GM12878 (cell line): ENCODE measurements around the gene RAC3. TPM values are rescaled to one million over a fixed set of nuclear protein-coding genes. Genes with fewer than 3 reads are reported as not detected.
A peak's percentile ranks its signal among the peaks of the same experiment; 100 is the strongest.

Experiments used
- ASH2L ChIP-seq: fragments of 300-600, 200-600 bp; sonication (generic); IDR thresholded peaks from 2 replicates; pipeline ENCODE4 v1.6.1; 2017; ENCODE audit warnings: low read depth, mild to moderate bottlenecking, borderline replicate concordance
- ATF2 ChIP-seq: IDR thresholded peaks from 2 replicates; pipeline ENCODE4 v1.6.1; 2012; ENCODE audit warnings: low read length, inconsistent platforms
- BHLHE40 ChIP-seq, 2 experiments: fragments of 450-650 bp in 1 of 2; IDR thresholded peaks; 2 replicates each; pipeline ENCODE4 v1.6.1; 2011 to 2017; ENCODE audit warnings: low read depth in 2 of 2, borderline replicate concordance in 1 of 2, improper control_type of control experiment in 1 of 2, low read length in 1 of 2, mild to moderate bottlenecking in 1 of 2
- CEBPB ChIP-seq, 2 experiments: fragments of 150-350 bp in 1 of 2; IDR thresholded peaks; 2 replicates each; pipeline ENCODE4 v1.6.1; 2012 to 2014; ENCODE audit warnings: low read depth in 2 of 2, low read length in 2 of 2, borderline replicate concordance in 1 of 2, inconsistent platforms in 1 of 2
- CREM ChIP-seq: IDR thresholded peaks from 2 replicates; pipeline ENCODE4 v1.6.1; 2014; ENCODE audit warnings: antibody characterized with exemption, low read depth
- ESRRA ChIP-seq: IDR thresholded peaks from 2 replicates; pipeline ENCODE4 v1.6.1; 2012; ENCODE audit warnings: mild to moderate bottlenecking, low read length, improper control_type of control experiment
- HDAC6 ChIP-seq: fragments of 200-600 bp; sonication (generic); IDR thresholded peaks from one replicate; pipeline ENCODE4 v1.8.0; 2017; ENCODE audit warnings: antibody characterized with exemption; ENCODE audit not compliant: unreplicated experiment
- IRF4 ChIP-seq: IDR thresholded peaks from 2 replicates; pipeline ENCODE4 v1.6.1; 2011; ENCODE audit warnings: low read depth, low read length
- KLF5 ChIP-seq: fragments of 450-650 bp; IDR thresholded peaks from 2 replicates; pipeline ENCODE4 v1.6.1; 2014; ENCODE audit warnings: mild to moderate bottlenecking; ENCODE audit not compliant: partially characterized antibody
- MTA2 ChIP-seq: fragments of 450-650 bp; IDR thresholded peaks from 2 replicates; pipeline ENCODE4 v1.6.1; 2016; ENCODE audit warnings: low read depth, mild to moderate bottlenecking, moderate library complexity
- ZSCAN29 ChIP-seq: fragments of 450-650 bp; IDR thresholded peaks from 2 replicates; pipeline ENCODE4 v1.6.1; 2017; ENCODE audit warnings: mild to moderate bottlenecking, moderate library complexity
- polyA plus RNA-seq, 11 experiments: library from polyadenylated mRNA; depleted of rRNA in 4 of 11; unstranded in 6 of 11; stranded (reverse) in 5 of 11; fragments of >200 nt; fragmentation: Nextera tagmentation in 4 of 11; fragmentation: Illumina TruSeq in 1 of 11; extraction: Ambion mirVana in 4 of 11; extraction: Trizol in 1 of 11; gene quantifications; 1 replicate in 1 of 11; 2 replicates in 10 of 11; pipeline versions ENCODE4 v1.2.1 to v1.2.3, GENCODE V29; 2011 to 2016; ENCODE audit warnings: inconsistent platforms in 2 of 11, missing spikeins in 2 of 11, low read depth in 1 of 11
- total RNA-seq, 4 experiments: library from RNA; depleted of rRNA in 3 of 4; stranded (reverse); fragments of >200 nt in 3 of 4; fragmentation: Illumina TruSeq in 1 of 4; extraction: Trizol in 1 of 4; gene quantifications; 2 replicates each; pipeline versions ENCODE4 v1.2.1 to v1.2.3, GENCODE V29; 2013 to 2021

Gene RAC3
- total and polyA plus RNA-seq, 10 of the 15 experiments (the other 5 are each of a cell fraction or from before 2014, with no cell fraction given), result 0.11 to 32.9 (median 6.7) TPM

DNA sequence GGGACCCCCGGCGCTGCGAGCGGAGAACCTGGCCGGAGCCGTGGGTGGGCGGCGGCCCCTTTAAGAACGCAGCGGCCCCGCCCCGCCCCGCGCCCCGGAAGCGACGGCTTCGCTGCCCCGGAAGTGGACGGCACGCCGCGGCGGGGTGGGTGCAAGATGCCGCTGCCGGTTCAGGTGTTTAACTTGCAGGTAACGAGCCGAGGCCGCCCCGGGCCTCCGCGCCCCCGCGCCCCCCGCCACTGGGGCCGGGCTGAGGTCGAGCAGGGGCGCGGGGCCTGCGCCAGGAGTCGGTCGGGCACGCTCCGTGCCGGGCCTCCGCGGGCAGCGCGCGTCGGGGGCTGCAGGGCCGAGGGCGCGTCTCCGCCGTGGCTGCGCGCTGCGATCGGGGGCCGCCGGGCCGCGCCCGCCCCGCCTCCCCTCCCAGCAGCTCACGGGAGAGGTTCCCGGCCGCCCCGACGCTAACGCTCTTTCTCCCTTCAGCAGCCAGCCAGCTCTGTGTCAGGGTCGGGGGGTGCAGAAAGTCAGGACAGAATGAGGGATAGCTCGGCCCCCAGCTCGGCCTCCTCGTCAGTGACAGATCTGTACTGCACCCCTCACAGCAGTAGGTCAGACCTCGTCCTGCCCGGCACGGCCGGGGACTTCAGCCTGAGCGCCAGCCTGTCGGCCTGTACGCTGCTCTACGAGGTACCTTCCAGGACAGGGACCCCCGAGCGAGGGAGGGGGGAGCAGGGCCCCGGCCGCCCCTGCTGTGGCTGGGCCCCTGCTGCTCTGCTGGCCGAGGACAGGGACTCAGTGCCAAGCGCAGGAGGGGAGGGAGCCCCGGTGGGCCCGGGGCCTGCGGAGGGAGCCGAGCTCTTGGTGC is 20.5 kb downstream of the RAC3 start, which contains the start of the genes GPS1 and RFNG (continued):
- no peak for TF ChIP-seq CEBPB (IDR thresholded peaks at IDR 0.05; ENCODE audit: borderline replicate concordance in 1 of 2, low read depth in 2 of 2, low read length in 2 of 2)
- TF ChIP-seq BHLHE40 (IDR thresholded peaks at IDR 0.05; ENCODE audit: borderline replicate concordance in 1 of 2, low read depth in 2 of 2, low read length in 1 of 2), result peak in 1 of 2 experiments; percentile 52; a peak in 2 of 4 replicates
- no peak for TF ChIP-seq ZSCAN29
- TF ChIP-seq HDAC6, result no peak
- TF ChIP-seq CREM, result peak; percentile 39; the same call in 1 of the 2 replicates
- no peak for TF ChIP-seq ATF2
- no peak for TF ChIP-seq IRF4
- TF ChIP-seq ASH2L, result peak; percentile 37; the same call in 1 of the 2 replicates
- TF ChIP-seq KLF5, result no peak
- no peak for TF ChIP-seq MTA2
- TF ChIP-seq ESRRA, result no peak
